Measurements from ENCODE around the gene GTPBP1.

DNA sequence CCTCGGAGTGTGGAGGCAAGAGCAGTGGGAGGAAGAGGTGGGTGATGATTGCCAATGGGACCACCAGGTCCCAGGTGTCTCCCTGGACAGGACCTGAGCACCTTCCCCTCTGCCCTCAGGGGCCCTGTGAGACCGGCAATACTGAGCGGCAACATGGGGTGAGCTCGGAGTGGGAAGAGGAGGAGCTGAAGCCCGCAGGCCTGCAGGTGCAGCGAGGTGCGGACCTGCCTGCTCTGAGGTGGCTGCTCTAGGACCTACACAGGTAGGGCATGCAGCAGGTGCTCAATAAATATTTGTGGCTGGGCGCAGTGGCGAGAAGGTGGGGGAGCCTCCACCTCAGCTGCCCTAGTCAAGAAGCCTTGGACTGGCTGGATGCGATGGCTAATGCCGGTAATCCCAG is 62.3 kb downstream of the GTPBP1 start:
- no peak for TF ChIP-seq EP300 (IDR thresholded peaks at IDR 0.05)
- no peak for TF ChIP-seq POLR2AphosphoS5 (IDR thresholded peaks at IDR 0.05)
- TF ChIP-seq, protein P1, sequence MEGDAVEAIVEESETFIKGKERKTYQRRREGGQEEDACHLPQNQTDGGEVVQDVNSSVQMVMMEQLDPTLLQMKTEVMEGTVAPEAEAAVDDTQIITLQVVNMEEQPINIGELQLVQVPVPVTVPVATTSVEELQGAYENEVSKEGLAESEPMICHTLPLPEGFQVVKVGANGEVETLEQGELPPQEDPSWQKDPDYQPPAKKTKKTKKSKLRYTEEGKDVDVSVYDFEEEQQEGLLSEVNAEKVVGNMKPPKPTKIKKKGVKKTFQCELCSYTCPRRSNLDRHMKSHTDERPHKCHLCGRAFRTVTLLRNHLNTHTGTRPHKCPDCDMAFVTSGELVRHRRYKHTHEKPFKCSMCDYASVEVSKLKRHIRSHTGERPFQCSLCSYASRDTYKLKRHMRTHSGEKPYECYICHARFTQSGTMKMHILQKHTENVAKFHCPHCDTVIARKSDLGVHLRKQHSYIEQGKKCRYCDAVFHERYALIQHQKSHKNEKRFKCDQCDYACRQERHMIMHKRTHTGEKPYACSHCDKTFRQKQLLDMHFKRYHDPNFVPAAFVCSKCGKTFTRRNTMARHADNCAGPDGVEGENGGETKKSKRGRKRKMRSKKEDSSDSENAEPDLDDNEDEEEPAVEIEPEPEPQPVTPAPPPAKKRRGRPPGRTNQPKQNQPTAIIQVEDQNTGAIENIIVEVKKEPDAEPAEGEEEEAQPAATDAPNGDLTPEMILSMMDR (IDR thresholded peaks at IDR 0.05): no peak
